ENCODE data around the gene SPO11. TPM values are rescaled to one million over a fixed set of nuclear protein-coding genes. Genes with fewer than 3 reads are reported as not detected.

The SPO11 gene
- total RNA-seq, 4 donors from 2014 or later, result not detected

GRCh38 chr20:57375652-57376230, 46.1 kb downstream of the SPO11 start:
- H3K4me1 ChIP-seq, result no peaks in the 10 kb centered on the region
- no peaks in the 10 kb centered on the region for H3K27me3 ChIP-seq
- intact Hi-C loops (cut with DNase I; ENCODE audit: low total_unique reads), result no loop called here
- no peaks in the 10 kb centered on the region for H3K9me3 ChIP-seq
- no peak for DNase-seq
- no peak overlapping the region for H3K4me3 ChIP-seq
- H3K36me3 ChIP-seq, result no peaks in the 10 kb centered on the region
- TF ChIP-seq POLR2A (IDR thresholded peaks at IDR 0.05) (no peak), CTCF (IDR thresholded peaks at IDR 0.05) (no peak)
- H3K27ac ChIP-seq, result no peak overlapping the region

GRCh38 chr20:57377350-57377749, 47.7 kb downstream of the SPO11 start:
- H3K4me3 ChIP-seq, result no peak overlapping the region
- no peaks in the 10 kb centered on the region for H3K4me1 ChIP-seq
- no peak for DNase-seq
- no peaks in the 10 kb centered on the region for H3K36me3 ChIP-seq
- TF ChIP-seq POLR2A (IDR thresholded peaks at IDR 0.05) (no peak), CTCF (IDR thresholded peaks at IDR 0.05) (no peak)
- H3K9me3 ChIP-seq, result no peaks in the 10 kb centered on the region
- intact Hi-C loops (cut with DNase I; ENCODE audit: low total_unique reads), result no loop called here
- H3K27me3 ChIP-seq, result no peaks in the 10 kb centered on the region
- no peak overlapping the region for H3K27ac ChIP-seq

GRCh38 chr20:57378107-57378506, 48.5 kb downstream of the SPO11 start:
- Histone ChIP-seq H3K27me3 (no peaks in the 10 kb centered on the region), H3K36me3 (no peaks in the 10 kb centered on the region), H3K27ac (no peak overlapping the region), H3K4me1 (no peaks in the 10 kb centered on the region), H3K4me3 (no peak overlapping the region), H3K9me3 (no peaks in the 10 kb centered on the region)
- TF ChIP-seq POLR2A (IDR thresholded peaks at IDR 0.05) (no peak), CTCF (IDR thresholded peaks at IDR 0.05) (no peak)
- DNase-seq, result no peak
- intact Hi-C loops (cut with DNase I; ENCODE audit: low total_unique reads), result no loop called here

- intact Hi-C loops (cut with DNase I; ENCODE audit: low total_unique reads), result no loop called here
- TF ChIP-seq POLR2A (IDR thresholded peaks at IDR 0.05), result no peak
- no peak for TF ChIP-seq CTCF (IDR thresholded peaks at IDR 0.05)
- no peak overlapping the region for H3K27ac ChIP-seq
- no peaks in the 10 kb centered on the region for H3K27me3 ChIP-seq
- no peaks in the 10 kb centered on the region for H3K4me1 ChIP-seq
- no peaks in the 10 kb centered on the region for H3K36me3 ChIP-seq
- DNase-seq, result no peak
- no peak overlapping the region for H3K4me3 ChIP-seq
- no peaks in the 10 kb centered on the region for H3K9me3 ChIP-seq
Measured at GRCh38 chr20:57378646-57379262, 49.2 kb downstream of the SPO11 start.

- intact Hi-C loops (cut with DNase I; ENCODE audit: low total_unique reads), result no loop called here
- Histone ChIP-seq H3K9me3 (no peaks in the 10 kb centered on the region), H3K4me1 (no peaks in the 10 kb centered on the region), H3K4me3 (no peak overlapping the region), H3K27ac (no peak overlapping the region), H3K27me3 (no peaks in the 10 kb centered on the region), H3K36me3 (no peaks in the 10 kb centered on the region)
- no peak for TF ChIP-seq CTCF (IDR thresholded peaks at IDR 0.05)
- no peak for TF ChIP-seq POLR2A (IDR thresholded peaks at IDR 0.05)
- DNase-seq, result no peak
Measured at GRCh38 chr20:57379263-57379647, 49.7 kb downstream of the SPO11 start.
